HG02870 (cell line): ENCODE results near the gene KCNIP3.
"Not testable (repeated sequence)": the region's sequence is repeated elsewhere in the genome, so short reads cannot be mapped to it uniquely, and the experiment has no call there.

ENCODE experiments used
- ATAC-seq: cut with Tn5 transposase; IDR thresholded peaks from one replicate; pipeline ENCODE4 v1.9.1; 2021; ENCODE audit warnings: mild to moderate bottlenecking, moderate library complexity; ENCODE audit not compliant: unreplicated experiment

The KCNIP3 gene

GRCh38 chr2:95402370-95403203 is 105.4 kb downstream of the KCNIP3 start, which contains the start of gene FAHD2A:
Gene FAHD2A (plus strand): TSS chr2:95402708. CDS start chr2:95405559, 2,851 bp downstream.
- peak; percentile 89 for ATAC-seq

GRCh38 chr2:95403204-95403721 is 106.1 kb downstream of the KCNIP3 start:
- ATAC-seq, result peak; percentile 35

GRCh38 chr2:95403824-95404223 is 106.7 kb downstream of the KCNIP3 start:
- not testable (repeated sequence) for ATAC-seq

- not testable (repeated sequence) for ATAC-seq
These were observed 107.5 kb downstream of the KCNIP3 start for GRCh38 chr2:95404676-95405075.

- ATAC-seq, result not testable (repeated sequence)
These were observed 114.1 kb downstream of the KCNIP3 start for GRCh38 chr2:95411239-95411638.

GRCh38 chr2:95414015-95414594 is 117.0 kb downstream of the KCNIP3 start:
- ATAC-seq, result peak; percentile 79

GRCh38 chr2:95415138-95415537 is 118.0 kb downstream of the KCNIP3 start:
- ATAC-seq, result not testable (repeated sequence)

- not testable (repeated sequence) for ATAC-seq
These were observed 118.4 kb downstream of the KCNIP3 start for GRCh38 chr2:95415561-95415960.

- not testable (repeated sequence) for ATAC-seq
These were observed 130.2 kb downstream of the KCNIP3 start for GRCh38 chr2:95427196-95427867.

- ATAC-seq, result not testable (repeated sequence)
These were observed 132.8 kb downstream of the KCNIP3 start for GRCh38 chr2:95429748-95430467.

- not testable (repeated sequence) for ATAC-seq
These were observed 136.2 kb downstream of the KCNIP3 start for GRCh38 chr2:95433373-95433772.

GRCh38 chr2:95433973-95434372 is 136.8 kb downstream of the KCNIP3 start:
- ATAC-seq, result not testable (repeated sequence)

GRCh38 chr2:95434507-95435076 is 137.4 kb downstream of the KCNIP3 start:
- not testable (repeated sequence) for ATAC-seq

- ATAC-seq, result not testable (repeated sequence)
These were observed 138.2 kb downstream of the KCNIP3 start for GRCh38 chr2:95435162-95435871.
